ENCODE data around the gene ASTN2. TPM values are rescaled to one million over a fixed set of nuclear protein-coding genes. Genes with fewer than 3 reads are reported as not detected.

ASTN2 gene
- total RNA-seq, 1 experiment from 2014 or later = 11.5 TPM

- DNase-seq (ENCODE audit: extremely low read depth, low read depth) = no peak
These were observed 1031.7 kb downstream of the ASTN2 start for GRCh38 chr9:116383133-116383532.

GRCh38 chr9:116382053-116382452 lies 1032.8 kb downstream of the ASTN2 start:
- DNase-seq (ENCODE audit: extremely low read depth, low read depth) = no peak

DNA sequence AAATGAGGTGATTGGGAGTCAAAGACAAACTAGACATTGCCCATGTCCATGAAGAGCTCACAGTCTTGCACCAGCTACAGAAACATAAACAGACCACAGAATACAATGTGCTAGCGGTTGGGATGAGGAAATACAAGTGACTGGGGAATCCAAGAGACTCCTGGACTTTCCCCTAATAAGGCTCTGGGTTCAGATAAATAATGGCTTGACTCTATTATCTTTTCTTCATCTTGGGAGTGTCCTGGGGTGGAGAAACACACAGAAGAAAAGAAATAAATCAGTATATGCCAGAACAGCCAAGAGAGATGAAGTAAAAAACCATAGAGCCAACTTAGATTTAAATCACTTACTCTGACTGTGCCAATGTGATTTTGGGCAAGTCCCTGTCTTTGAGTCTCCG lies 1033.5 kb downstream of the ASTN2 start:
- DNase-seq (ENCODE audit: extremely low read depth, low read depth) = no peak

DNA sequence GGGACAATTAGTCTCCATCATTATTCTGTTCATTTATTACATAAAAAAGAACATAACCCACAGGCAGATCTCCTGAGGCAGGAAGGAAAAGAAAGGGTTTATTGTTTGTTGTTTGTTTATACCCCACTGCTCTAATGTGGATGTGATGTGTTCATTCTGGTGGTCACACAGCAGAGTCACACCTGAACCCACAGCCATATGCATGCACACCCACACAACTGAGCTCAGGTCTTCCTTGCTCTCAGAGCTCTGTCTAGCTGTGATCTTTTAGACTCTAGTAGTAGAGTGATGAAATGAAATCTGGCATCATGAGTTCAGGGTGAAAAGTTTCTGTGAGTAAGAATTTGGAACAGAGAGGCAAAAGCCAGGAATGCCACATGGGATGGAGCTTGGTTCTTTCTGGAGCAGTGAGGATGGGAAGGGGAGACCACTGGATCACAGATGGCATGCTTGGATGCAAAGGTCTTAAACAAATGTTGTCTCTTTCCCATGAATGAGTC lies 1034.3 kb downstream of the ASTN2 start:
- no peak for DNase-seq (ENCODE audit: extremely low read depth, low read depth)

GRCh38 chr9:116379821-116380220 lies 1035.0 kb downstream of the ASTN2 start:
- no peak for DNase-seq (ENCODE audit: extremely low read depth, low read depth)

- DNase-seq (ENCODE audit: extremely low read depth, low read depth) = no peak
These were observed 1036.0 kb downstream of the ASTN2 start for GRCh38 chr9:116378873-116379272.

DNA sequence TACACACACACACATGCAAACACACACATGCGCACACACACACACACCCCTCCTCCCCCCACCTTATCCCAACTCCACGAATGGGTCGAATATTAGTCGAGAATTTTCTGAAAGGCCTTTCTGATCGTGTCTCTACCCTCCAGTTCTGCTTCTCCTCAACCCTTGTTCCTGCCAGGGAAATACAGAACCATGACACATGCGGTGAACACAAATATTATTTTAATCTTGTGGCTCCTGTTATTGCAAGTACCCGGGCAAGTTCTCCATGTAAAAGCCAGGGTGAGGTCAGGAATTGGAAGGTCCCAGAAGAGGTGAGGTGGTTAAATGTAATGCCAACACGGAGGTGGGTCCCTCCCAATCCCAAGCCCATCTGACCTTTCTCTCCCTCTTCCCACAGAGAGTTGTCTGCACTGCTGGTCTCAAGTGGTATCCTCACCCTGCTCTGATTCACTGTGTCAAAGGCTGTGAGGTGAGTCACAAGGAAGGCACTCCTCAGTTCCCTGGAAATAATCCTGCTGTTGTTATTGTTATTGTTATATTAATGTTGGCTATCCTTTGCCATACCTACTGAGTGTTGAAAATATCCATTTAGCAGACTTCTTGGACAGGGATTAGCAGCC lies 1037.6 kb downstream of the ASTN2 start:
- DNase-seq (ENCODE audit: extremely low read depth, low read depth) = peak; percentile 23

Small RNA genes within 50 kb of the gene (small RNA-seq; reads per million reads assigned to genes)
- gene SNORA70C = 0 reads per million in 2 experiments
